NCI-H1105 treated with DMSO at 0.1 percent for 48 hours (cell line): ENCODE measurements around the gene PTHLH.

Experiments used
- DNase-seq: peaks from one replicate; lab custom pipeline; 2025; lab: John Stamatoyannopoulos, UW

Gene PTHLH

DNA sequence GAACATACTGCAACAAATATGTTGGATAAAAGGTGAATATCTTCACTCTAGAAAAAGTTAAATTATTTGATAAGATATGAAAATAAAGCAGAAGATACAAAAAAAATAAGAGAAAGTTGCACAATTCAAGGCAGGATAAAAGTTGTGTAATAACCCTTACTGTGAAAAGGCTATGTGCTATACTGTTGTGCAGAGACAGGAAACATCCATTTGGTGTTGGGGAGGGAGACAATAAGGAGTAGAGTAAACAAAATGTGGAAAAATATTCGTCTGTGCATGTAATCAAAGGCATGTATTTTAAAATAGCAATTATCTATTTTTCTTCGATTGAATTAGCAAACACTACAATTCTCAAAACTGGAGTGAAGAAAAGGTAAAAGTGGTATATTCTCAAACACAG, 34.8 kb downstream of the PTHLH start:
- DNase-seq, result no peak

- DNase-seq, result no peak
These were observed 36.3 kb downstream of the PTHLH start for GRCh38 chr12:27936196-27936595.

DNA sequence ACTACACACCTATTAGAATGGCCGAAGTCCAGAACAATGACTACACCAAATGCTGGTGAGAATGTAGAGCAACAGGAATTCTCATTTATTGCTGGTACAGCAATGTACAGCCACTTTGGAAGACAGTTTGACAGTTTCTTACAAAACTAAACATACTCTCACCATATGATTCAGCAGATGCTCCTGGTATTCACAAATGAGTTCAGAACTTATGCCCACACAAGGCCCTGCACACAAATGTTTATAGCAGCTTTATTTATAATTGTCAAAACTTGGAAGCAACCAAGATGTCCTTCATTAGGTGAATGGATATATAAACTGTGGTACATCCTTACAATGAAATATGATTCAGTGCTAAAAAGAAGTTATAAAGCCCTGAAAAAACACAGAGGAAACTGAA, 38.3 kb downstream of the PTHLH start:
- no peak for DNase-seq

GRCh38 chr12:27931390-27931789, 41.1 kb downstream of the PTHLH start:
- no peak for DNase-seq

- no peak for DNase-seq
These were observed 45.2 kb downstream of the PTHLH start for GRCh38 chr12:27927347-27927746.

- DNase-seq, result no peak
These were observed 48.0 kb downstream of the PTHLH start for GRCh38 chr12:27924350-27925135.

DNA sequence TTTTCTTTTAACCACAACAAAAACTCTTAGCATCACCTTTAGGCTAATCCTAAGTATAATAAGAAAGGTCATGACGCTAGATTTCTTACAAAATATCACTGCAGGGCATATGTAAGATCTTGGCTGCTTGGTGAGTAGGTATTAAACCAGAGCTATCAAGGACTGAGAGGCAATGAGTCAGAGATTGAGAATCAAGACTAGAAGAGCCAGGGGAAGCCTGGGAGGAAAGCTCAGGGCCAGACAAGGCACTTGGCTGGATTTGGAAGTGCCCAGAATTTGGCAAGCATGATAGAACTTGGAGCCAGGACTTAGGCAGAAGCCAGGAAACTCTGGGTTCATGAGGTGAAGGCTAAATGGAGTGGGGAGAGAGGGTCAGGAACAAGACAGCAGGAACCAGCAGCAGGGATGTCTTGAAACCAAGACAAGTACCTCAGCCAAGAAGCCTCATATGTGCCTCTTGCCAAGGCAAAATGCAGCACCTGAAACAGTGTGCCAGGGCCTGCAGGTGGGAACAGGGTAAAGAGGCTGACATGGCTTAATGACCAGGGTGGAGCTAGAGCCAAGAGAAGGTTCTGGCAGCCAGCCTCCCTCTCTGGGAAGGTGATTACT, 49.9 kb downstream of the PTHLH start:
- no peak for DNase-seq

DNA sequence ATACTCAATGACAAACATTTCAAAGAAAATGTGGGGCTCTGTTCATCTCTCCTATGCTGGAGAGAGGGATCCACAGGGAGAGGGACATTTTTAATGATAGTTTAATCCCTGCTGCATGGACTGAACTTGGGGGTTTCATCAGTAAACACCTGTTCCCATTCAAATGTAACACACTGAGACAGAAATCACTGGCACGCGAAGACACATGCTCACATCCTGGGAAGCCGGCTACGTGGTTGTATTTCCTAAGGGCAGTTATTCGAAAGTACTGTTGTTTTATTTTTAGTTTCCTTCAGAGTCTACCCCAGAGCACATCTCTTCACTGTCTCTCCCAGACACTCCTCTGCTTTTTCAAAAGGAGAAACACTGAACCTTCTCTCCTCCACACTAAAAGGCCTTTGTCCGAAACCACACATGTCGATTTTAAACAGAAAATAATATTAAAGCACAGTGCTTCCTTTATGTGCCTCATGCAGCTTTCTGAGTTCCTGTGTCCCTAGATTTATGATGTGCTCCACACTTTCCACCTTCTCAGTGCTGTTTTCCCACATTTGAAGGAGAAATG, 52.8 kb downstream of the PTHLH start:
- no peak for DNase-seq

DNA sequence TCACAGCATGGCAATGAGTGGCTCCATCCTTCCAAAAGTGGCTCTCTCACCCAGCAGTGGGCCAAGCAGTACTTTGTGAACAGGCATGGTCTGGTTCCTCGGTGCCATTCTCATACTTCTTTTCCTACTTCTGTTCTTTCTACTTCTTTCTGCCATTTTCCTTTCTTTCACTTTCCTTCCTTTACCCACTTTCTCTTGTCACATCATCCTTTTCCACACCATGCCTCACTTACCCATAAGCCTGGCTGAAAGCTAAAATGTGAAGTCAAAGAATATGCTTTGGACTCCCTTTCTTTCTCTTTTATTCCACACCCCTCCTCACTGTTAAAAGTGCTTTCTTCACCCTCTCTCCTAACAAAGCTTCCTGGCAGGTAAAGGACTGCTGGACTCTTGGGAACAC, 57.0 kb downstream of the PTHLH start:
- no peak for DNase-seq

GRCh38 chr12:27915021-27915420, 57.5 kb downstream of the PTHLH start:
- no peak for DNase-seq

DNA sequence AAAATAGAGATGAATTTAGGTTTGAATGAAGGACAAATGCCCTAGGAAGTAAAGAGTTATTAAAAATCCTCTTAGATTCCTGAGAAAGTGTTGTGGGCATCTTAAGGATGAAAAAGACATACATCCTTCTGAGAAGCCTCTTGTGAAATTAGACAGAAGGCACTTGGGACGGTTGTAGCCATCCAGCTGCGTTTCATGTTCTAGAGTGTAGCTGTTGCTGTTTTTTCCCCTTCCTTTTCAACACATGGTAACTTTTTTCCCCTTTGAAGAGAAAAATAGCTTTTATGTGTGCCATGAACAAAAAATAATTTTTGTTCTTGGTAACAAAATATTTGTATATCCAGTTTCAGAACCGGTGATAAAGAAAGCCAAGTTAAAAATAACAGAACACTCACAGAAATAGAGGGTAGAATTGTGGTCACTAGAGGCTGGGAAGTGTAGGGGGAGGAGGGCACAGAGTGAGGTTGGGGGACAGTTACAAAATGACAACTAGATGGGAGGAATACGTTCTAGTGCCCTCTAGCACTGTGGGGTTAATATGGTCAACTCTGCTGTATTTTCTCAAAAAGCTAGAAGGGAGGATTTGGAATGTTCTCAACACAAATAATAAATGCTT, 58.4 kb downstream of the PTHLH start:
- DNase-seq, result no peak

DNA sequence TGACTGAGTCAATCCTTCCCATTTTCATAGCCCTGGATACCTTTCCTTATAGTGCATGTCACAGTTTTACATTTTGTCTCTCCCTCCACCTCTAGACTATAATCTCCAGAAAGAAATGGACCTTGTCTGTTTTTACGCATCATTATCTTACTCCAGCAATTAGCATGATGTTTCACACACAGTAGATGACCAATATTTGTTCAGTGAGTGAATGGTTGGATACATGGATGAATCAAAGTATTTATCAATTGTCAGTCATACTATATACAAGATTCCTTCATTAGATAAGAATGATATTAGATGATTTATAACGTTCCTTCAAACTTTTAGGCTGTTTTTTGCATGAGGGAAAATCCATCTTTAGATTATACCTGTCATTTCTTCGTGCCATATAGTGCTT, 61.1 kb downstream of the PTHLH start:
- DNase-seq, result no peak
